Psoas muscle (tissue), 8 donors: Measurements from ENCODE around the gene MAN2A2. TPM values are rescaled to one million over a fixed set of nuclear protein-coding genes. Genes with fewer than 3 reads are reported as not detected.
"Not testable (repeated sequence)": the region's sequence is repeated elsewhere in the genome, so short reads cannot be mapped to it uniquely, and the experiment has no call there.

ENCODE experiments used
- ATAC-seq, 4 donors: fragments of 200-7000 bp; cut with Tn5 transposase; one replicate each; pipeline ENCODE4 v1.9.1; 2020; ENCODE audit warnings: moderate library complexity in 3 of 4, mild to moderate bottlenecking in 2 of 4
- DNase-seq, 2 donors: peaks; one replicate each; pipeline ENCODE4 v3.0.0-alpha.2; 2020
- H3K27ac ChIP-seq: fragments of 200-600 bp; one replicate; pipeline ENCODE4 v1.8.0; 2022
- H3K27me3 ChIP-seq, 3 donors: fragments of 200-600 bp in 1 of 3; one replicate each; pipeline versions ENCODE4 v1.6.1 to v1.8.0; 2013 to 2022; ENCODE audit warnings: low read length in 2 of 3, mild to moderate bottlenecking in 2 of 3, moderate library complexity in 1 of 3; ENCODE audit not compliant: insufficient read depth in 3 of 3
- H3K36me3 ChIP-seq, 2 donors: fragments of 200-600 bp in 1 of 2; one replicate each; pipeline versions ENCODE4 v1.6.1 to v1.8.0; 2013 to 2022; ENCODE audit warnings: low read depth in 1 of 2, mild to moderate bottlenecking in 1 of 2, moderate library complexity in 1 of 2; ENCODE audit not compliant: insufficient read depth in 1 of 2
- H3K4me1 ChIP-seq: fragments of 200-600 bp; one replicate; pipeline ENCODE4 v1.8.0; 2022
- H3K4me3 ChIP-seq: fragments of 200-600 bp; one replicate; pipeline ENCODE4 v1.8.0; 2022; ENCODE audit warnings: mild to moderate bottlenecking
- H3K9me3 ChIP-seq: fragments of 200-600 bp; one replicate; pipeline ENCODE4 v1.8.0; 2022
- CTCF ChIP-seq: fragments of 200-600 bp; IDR thresholded peaks from one replicate; pipeline ENCODE4 v1.8.0; 2022; ENCODE audit warnings: antibody characterized with exemption
- WGBS, 3 donors: extraction: QIAGEN DNeasy Blood & Tissue Kit; methylation state at CpG; one replicate each; pipeline versions ENCODE4 v1.1.6 to v1.1.7; 2013; 5-methylcytosine and 5-hydroxymethylcytosine counted together
- intact Hi-C, 2 donors: fragments of 100-400 bp; cut with DNase I; formaldehyde crosslinking; loops; one replicate each; pipeline versions ENCODE4 v1.11.0 to v1.14.2; 2022
- polyA plus RNA-seq, 3 donors: library from polyadenylated mRNA; stranded (reverse); fragments of 200-250 nt; gene quantifications; one replicate each; pipeline ENCODE4 v1.2.3, GENCODE V29; 2013
- total RNA-seq, 4 donors: library from RNA; stranded (reverse); fragmentation: NEBNext Ultra II Directional in 2 of 4; extraction: Animal tissue kit (Norgen Biotek cat#: 25700) in 2 of 4; gene quantifications; one replicate each; pipeline versions ENCODE4 v1.2.1 to v1.2.4, GENCODE V29; 2021 to 2023
- donor health status: healthy with polysubstance abuse.
- donor health status: DM: no; HTN: no; CAD: no; lungs with moderate emphysema.
- donor health status: Bipolar disorder and iron deficiency.
- donor health status: healthy.
- donor health status: DM: yes; HTN: yes; CAD: no.
- donor health status: DM: no; HTN: no; CAD: no.
- donor health status: DM: no; HTN: no; CAD: no.
- donor health status: DM: yes; HTN: yes; CAD: no.

MAN2A2 gene
- total and polyA plus RNA-seq, 7 donors = 22.9 to 127 (median 111) TPM

- ATAC-seq = peak; percentile 45 to 71 (median 62)
- intact Hi-C loops = loop anchor here (5.0 kb wide), 2 partner anchors 155 to 210 kb away; partner anchors contain the start of gene BLM (in 2 of the 2)
- TF ChIP-seq CTCF = no peak
- peak in 1 of 2 donors; percentile 67 for DNase-seq
- H3K9me3 ChIP-seq = no peaks in the 10 kb centered on the region
- 16 to 25% (median 16%) methylated on average over 12 of the region's 12 CpGs for WGBS, 3 donors
- H3K4me1 ChIP-seq = peaks cover 39% of the 10 kb centered on the region
- H3K27ac ChIP-seq = peak overlapping the region; percentile 93
- no peaks in the 10 kb centered on the region for H3K27me3 ChIP-seq
- H3K4me3 ChIP-seq = peak overlapping the region; percentile 82
- peaks cover 0 to 24% of the 10 kb centered on the region in 2 donors for H3K36me3 ChIP-seq
Observed at GRCh38 chr15:90872486-90873184, 30.5 kb upstream of the MAN2A2 start.

GRCh38 chr15:90873488-90873997 is 29.6 kb upstream of the MAN2A2 start:
- H3K9me3 ChIP-seq = no peaks in the 10 kb centered on the region
- no peaks in the 10 kb centered on the region for H3K27me3 ChIP-seq
- DNase-seq = no peak
- ATAC-seq = no peak
- H3K4me3 ChIP-seq = peak overlapping the region; percentile 82
- WGBS, 3 donors = 50 to 66% (median 50%) methylated on average over 6 of the region's 6 CpGs
- peaks cover 39% of the 10 kb centered on the region for H3K4me1 ChIP-seq
- H3K27ac ChIP-seq = peak overlapping the region; percentile 1
- peaks cover 0 to 33% of the 10 kb centered on the region in 2 donors for H3K36me3 ChIP-seq
- TF ChIP-seq CTCF = no peak
- intact Hi-C loops = loop anchor here (5.0 kb wide), 2 partner anchors 156 to 211 kb away; partner anchors contain the start of gene BLM (in 2 of the 2)

- H3K36me3 ChIP-seq = peaks cover 0 to 38% of the 10 kb centered on the region in 2 donors
- no peak for ATAC-seq
- no peak for TF ChIP-seq CTCF
- peak overlapping the region; percentile 82 for H3K4me3 ChIP-seq
- intact Hi-C loops = loop anchor here (5.0 kb wide), 2 partner anchors 157 to 212 kb away; partner anchors contain the start of gene BLM (in 2 of the 2)
- H3K27me3 ChIP-seq = no peaks in the 10 kb centered on the region
- H3K27ac ChIP-seq = peak overlapping the region; percentile 1
- 37 to 59% (median 41%) methylated on average over 14 to 15 of the region's 15 CpGs for WGBS, 3 donors
- peaks cover 37% of the 10 kb centered on the region for H3K4me1 ChIP-seq
- no peak for DNase-seq
- H3K9me3 ChIP-seq = no peaks in the 10 kb centered on the region
Observed at GRCh38 chr15:90873998-90874605, 29.0 kb upstream of the MAN2A2 start.

GRCh38 chr15:90874986-90875385 is 28.1 kb upstream of the MAN2A2 start:
- Histone ChIP-seq H3K4me1 (peaks cover 28% of the 10 kb centered on the region), H3K36me3 (peaks cover 7 to 47% of the 10 kb centered on the region in 2 donors)
- H3K9me3 ChIP-seq, H3K27ac ChIP-seq, H3K27me3 ChIP-seq, DNase-seq, ATAC-seq, H3K4me3 ChIP-seq: not testable (repeated sequence)
- intact Hi-C loops = loop anchor here (5.0 kb wide), 2 partner anchors 158 to 213 kb away; partner anchors contain the start of gene BLM (in 2 of the 2)
- WGBS, 3 donors = 70 to 83% (median 79%) methylated on average over 9 of the region's 9 CpGs

GRCh38 chr15:90875549-90875981 is 27.5 kb upstream of the MAN2A2 start:
- TF ChIP-seq CTCF = no peak
- ATAC-seq (no peak), DNase-seq (no peak)
- intact Hi-C loops = no loop called here
- Histone ChIP-seq H3K27me3 (no peaks in the 10 kb centered on the region), H3K27ac (no peak overlapping the region), H3K4me3 (no peak overlapping the region), H3K4me1 (peaks cover 22% of the 10 kb centered on the region), H3K36me3 (peaks cover 7 to 53% of the 10 kb centered on the region in 2 donors), H3K9me3 (no peaks in the 10 kb centered on the region)
- WGBS, 3 donors = 90 to 93% (median 91%) methylated on average over 12 of the region's 12 CpGs
